ENCODE measurements around the gene FAM117A.
"Not testable (repeated sequence)": the region's sequence is repeated elsewhere in the genome, so short reads cannot be mapped to it uniquely, and the experiment has no call there.

Gene FAM117A

DNA sequence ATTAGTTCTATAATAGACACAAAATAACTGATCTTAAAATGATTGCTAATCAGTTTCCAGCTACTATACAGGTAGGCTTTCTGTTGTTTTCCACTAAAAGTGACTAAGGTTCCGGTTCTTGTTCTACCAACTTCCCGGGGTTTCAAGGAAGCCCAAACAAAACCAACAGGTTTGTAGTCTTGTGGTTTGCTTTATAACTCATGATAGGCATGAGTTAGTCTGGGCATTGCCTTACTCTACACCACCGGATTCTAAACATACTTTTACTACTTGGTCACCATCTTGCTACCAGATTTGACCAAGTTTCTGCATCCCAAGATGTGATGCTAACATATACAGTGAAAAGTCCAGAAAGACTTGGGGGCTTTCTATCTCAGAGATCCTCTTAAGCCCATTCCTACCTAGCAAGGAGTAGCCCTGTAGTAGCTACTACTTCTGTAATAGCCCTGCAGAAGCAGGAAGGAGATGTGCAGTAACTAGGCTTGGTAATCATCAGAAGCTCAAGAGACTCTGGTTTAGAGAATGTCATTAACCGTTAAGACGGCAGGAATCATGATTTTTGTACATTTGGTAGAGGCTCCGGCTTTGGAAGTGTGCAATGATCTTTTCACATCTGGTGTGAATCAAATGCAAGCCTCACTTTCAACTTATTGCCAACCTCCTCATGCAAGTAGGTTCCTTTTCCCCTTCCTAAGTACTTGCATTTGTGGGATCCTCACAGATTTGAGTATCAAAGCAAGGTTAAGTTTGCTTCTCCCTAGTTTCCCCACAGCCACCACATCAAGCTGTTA, 1.6 kb downstream of the FAM117A start:
- DNase-seq = no peak

DNA sequence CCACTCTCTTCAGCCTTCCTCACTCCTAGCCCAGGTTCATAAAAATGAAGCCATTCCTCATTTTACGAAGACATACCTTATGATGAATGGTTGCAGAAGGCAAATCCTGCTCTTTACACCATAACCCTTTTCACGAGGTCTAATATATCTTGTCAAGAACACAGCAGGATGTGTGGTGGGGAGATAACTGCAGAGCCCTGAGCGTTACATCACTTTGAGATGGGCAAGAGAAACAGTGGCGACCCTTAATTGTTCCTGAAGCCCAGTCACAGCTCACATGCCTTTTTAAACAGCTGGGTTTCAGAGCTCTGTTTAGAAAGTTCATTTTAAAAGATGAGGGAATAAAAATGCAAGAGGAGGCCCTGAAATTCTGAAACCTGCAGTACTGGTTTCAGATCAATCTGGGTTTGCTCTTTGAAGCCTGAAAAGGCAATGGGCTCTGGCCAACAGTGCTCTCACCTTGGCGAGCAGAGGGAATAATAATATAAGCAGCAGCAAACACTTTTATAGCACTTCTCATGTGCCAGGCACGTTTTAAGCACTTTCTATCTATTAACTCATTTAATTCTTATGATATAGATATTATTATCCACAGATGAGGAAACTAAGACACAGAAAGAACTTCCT, 2.9 kb downstream of the FAM117A start:
- no peak for DNase-seq

DNA sequence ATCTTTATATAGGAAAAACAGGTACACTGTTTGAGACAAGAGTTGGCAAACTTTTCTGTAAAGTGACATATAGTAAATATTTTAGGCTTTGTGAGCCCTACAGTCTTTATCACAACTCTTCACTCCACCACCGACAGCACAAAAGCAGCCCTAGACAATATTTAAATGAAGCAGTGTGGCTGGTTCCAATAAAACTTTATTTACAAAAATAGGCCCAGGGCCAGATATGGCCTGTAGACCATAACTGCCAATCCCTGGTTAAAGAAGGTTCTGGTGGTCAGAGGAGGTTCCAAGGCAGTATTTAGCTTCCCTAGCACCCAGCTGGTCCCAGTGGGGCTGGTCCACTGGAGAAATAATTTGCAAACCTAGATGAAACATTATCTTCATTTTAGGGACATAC, 3.6 kb downstream of the FAM117A start:
- no peak for DNase-seq

DNA sequence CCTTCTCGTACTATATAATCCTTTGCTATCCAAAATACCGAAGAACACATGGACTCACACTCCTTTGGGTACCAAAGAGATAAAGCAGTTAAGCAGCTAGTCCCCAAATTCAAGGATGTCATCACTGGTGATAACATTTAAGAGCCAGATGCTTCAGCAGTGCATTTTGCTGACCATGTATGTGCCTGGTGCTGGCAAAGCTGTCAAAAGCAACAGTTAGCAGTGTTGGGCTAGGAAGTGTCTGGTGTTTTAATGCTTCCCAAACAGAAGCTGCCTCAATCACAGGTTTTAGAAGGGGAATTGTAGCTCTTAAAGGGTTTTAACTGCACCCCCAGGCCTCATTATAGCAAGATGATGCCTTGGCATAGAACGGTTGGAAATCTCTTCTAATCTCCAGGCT, 4.7 kb downstream of the FAM117A start:
- no peak for DNase-seq

DNA sequence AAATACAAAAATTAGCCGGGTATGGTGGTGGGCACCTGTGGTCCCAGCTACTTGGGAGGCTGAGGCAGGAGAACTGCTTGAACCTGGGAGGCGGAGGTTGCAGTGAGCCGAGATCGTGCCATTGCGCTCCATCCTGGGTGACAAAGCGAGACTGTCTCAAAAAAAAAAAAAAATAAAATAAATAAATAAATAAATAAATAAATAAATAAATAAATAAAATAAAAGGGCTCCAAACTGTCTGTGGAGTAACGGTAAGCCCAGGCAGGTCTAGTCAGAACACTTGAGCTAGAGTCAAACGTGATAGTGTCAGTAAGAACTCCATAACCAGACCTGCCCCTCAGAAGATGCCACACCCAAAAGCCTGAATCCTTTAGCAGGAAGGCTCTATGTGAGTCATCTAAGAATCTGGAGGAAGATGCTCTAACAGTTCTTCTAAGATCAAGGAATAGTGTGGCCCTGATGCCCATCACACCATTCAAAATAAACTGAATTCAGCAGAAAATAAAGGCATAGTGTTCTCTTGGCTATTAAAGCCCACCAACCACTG, 5.4 kb downstream of the FAM117A start:
- DNase-seq = not testable (repeated sequence)

DNA sequence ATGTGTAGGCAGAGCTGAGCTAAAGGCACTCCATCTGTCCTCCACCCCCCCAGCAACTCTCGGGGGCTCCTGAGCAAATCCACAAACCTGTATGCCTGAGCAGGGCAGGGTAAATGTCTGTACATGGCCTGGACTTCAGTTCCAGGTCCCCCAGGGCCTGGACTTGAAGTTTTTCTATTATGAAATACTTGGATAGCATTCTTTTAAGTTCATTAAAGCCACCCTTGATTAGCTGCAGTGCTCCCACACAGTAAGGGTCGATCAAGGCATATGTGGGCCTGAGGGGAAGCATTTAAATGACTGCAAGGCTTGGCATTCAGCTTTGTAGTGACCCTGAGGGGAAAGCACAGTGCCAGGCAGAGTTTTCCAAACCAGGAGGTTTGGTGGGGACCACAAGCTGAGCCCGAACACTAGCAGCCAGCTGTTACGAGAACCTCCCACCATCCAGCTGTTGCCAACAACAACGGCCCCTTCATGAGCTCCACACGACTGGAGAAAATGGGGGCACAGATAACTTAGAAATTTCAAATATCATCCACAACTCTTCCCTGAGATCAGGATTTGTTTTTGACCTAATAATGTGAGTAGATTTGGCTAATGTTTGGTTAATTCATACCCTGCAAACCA, 6.7 kb downstream of the FAM117A start:
- DNase-seq = no peak

DNA sequence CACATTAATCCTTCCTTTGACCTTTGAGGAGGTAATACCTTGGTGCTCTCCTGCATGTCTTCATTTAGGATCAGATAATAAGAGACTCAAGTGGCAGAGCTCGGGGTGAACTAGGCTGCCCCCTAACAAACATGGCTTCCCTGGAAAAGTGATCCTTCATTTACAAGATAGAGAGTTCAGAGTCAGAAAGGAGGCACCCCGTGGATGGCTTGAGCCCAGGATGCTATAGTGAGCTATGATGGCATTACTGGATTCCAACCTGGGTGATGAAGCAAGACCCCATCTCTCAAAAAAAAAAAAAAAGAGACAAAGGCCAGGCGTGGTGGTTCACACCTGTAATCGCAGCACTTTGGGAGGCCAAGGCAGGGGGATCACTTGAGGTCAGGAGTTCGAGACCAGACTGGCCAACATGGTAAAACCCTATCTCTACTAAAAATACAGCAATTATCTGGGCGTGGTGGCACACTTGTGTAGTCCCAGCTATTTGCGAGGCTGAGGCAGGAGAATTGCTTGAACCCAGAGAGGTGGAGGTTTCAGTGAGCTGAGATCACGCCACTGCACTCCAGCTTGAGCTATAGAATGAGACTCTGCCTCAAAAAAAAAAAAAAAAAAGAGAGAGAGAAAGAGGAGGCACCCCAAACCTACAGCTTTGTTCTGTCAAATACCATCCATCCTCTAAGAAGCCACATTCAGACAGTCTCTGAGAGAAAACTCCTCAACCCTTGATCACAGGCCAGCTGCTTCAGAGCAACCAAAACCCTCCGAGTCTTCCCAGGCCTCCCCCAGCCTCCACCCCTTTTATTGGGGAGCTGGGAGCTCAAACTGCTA, 7.4 kb downstream of the FAM117A start:
- no peak for DNase-seq

DNA sequence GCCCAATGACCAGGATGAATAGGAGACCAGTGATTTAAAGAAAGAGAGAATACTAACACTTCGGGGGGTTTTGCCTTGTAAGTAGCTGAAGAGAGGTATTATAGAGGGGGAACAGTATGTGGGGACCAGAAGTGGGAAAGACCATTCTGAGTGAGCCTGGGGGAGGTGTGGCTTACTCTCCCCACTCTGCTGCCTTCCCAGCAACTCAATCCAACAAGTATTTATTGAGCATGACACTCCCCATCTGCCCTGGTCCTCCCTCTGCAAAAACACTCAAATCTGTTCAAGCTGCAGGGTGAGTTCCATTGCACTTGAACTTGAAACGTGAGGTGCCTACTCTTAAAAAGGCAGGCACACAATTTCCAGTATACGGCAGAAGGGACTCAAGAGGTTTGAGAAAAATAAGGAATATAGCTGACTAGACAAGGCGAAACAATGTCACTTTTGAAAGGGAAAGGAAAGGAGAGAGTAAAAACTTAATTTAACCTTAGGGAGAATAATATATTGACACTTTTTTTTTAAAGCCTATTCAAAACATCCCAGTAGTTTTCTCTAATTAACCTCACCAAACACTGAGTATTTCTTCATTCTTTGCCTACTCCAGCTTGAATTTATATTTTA, 8.2 kb downstream of the FAM117A start:
- DNase-seq = no peak

DNA sequence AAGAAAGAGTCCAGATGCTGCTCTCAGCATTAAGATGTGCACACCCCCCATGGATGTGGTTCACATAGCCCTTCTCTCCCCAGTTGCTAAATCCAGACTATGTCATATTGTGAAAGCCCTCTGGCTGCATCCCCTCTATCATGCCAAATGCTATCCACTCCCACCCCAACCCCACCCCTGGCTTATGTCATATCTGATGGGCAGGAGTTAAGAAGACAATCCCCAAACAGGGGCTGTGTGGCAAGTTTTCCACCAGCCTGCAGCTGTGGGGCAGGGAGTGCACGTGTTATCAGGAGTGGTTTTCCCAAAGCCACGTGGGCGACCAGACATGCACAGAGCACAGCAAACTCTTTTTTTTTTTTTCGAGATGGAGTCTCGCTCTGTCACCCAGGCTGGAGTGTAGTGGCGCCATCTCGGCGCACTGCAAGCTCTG, 10.0 kb downstream of the FAM117A start:
- DNase-seq = no peak

DNA sequence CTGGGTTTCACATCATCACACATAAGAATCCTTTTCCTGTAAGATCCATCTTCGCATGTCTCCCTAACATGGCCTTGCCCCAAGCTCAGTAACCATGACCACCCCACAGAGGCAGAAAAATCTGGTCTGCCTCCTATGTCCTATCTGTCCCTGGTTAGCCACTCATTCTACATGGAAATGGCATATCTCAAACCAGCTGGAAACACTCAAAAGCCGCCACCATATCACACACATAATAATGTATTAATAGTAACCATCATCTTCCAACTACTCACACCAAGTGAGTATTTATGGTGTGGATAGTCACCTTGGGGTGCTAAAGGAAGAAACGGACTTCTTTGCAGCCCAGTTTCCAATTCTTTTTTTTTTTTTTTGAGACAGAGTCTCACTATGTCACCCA, 11.4 kb downstream of the FAM117A start:
- no peak for DNase-seq

DNA sequence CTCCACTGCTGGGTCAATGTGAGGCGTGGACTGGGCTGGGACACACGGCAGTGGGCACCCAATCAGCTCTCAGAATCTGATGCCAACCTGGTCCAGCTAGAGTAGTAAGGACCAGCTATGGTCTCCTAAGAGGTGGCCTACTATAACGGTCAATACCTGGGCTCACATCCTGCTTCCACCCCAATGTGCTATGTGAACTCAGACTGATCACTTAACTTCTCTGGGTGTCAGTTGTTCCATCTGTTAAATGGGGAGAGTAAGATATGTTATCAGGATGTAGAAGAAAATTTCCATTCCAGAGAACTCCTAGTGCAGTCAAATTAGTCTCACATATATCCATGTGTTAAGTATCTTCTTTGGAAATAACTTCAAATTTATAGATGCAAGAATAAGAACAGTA, 14.2 kb downstream of the FAM117A start:
- no peak for DNase-seq

DNA sequence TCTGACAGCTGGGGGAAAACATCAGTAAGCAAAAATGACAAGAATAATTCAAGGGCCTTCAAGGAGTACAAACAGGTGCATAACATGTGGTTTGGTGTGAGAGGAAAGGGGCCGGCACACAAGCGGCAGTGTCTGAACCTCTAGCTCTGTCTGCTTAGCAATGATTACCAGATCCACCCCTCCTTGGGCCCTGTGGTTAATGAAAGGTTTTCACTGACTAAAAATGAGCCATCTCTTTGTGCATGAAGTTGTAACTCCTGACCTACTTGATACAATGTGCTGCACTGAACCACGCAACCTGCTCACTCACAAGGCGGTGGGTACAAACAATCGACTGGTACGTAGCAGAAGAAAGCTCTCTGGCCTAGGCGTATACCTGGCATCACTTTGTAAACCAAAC, 15.1 kb downstream of the FAM117A start:
- DNase-seq = peak; percentile 70

DNA sequence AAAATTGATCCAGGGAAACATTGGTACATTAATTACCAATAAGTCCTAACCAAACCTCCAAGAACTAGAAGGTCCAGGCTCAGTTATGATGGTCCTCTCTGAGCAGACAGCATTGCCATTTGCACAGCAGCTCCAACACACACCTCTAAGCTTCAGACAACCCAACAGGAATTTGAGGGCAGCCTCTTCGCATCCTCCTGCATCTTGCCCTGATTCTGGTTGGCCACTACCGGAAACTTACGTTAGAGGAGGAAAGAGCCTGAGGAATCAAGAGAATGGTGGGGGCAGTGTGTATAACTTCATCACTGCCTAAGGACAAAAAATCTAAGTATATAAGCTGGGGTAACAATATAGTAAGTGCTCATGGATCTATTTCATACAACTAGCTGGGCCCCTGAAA, 15.7 kb downstream of the FAM117A start:
- no peak for DNase-seq

DNA sequence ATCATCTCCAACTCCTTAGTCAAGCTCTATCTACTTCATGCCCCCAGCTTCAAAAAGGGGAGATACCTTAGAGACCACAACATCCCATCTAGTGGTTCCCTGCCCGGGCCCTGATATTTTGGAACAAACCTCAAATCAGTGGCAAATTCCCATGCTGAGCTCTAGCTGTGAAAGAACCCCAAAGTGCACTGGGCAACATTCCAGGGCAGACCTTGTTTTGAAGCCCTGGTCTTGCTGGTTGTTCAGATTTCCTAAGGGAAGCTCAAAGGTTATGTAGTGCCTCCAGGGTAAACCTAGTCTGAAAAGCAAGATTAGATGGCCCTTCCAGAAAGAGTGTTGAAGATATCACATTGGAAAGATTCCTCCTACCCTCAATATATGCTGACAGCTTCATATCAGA, 16.3 kb downstream of the FAM117A start:
- DNase-seq = no peak

DNA sequence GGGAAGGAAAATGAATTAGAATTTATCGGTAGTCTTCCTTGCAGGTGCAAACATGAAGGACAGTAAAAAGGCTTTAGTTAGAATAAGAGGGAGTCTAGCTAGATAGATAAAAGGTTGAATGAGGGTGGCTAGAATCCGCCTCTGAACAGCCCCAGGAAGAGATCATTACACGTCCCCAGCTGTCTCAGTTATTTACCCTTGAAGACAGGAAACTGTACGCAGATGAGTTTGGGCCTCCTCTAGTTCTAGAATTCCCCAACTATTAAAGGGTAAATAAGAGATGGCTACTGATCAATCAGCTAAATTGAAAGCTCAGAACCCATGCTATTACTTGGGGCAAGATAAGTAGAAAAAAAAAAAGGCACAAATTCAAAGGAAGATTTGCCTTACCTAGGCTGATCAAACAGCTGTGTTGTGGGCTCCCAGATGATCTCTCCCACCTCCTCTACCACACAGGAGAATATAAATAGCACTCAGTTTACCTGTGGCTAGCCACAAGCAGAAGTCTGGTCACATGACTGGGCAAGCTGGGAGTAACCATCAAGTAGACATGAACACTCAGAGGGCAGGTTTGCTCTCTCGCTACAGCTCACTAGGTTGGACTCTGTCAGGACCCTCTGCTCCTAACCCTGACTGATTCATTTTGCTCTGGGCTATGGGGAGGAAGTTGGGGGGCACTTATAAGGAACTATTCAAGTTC, 17.0 kb downstream of the FAM117A start:
- DNase-seq = no peak

DNA sequence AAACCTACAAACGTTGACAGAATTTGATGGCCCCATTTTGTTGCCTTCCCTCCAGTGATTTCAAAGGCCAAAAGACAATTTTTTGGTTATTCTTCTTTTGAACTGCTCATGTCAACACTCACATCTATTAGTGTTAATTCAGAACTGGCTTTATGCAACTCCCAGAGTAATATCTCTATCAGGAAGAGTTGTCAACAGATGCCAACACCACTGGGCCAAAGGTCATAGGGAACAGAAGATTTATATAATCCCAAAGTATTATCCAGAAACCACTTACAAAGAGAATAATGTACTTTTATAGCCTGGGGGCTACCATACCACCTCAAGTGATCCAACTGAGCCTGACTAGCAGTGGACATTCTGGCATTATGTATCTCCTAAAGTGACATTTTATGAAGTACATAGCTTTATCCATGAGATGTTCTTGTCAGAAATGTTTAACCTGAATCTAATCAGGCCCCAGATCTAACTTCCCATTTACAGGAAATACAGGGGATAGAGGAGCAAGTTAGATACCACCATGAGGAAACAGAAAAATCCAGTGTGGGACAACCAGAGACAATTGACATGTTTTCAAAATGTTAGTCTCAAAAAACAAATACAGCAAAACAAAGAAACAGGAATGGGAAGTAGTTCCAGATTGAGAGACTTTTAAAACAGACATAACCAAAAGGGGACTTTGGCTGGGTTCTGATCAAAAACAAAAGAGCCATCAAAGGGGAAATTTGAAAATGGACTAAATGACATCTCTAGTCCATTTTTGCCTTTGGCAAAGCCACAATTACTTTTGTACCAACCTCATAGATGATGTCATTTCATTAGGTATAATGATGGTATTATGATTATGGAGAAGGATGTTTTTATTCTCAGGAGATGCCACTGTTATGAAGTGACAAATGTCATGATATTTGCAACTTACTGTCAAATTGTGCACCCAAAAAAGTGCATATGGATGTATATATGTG, 18.5 kb downstream of the FAM117A start:
- DNase-seq = no peak

DNA sequence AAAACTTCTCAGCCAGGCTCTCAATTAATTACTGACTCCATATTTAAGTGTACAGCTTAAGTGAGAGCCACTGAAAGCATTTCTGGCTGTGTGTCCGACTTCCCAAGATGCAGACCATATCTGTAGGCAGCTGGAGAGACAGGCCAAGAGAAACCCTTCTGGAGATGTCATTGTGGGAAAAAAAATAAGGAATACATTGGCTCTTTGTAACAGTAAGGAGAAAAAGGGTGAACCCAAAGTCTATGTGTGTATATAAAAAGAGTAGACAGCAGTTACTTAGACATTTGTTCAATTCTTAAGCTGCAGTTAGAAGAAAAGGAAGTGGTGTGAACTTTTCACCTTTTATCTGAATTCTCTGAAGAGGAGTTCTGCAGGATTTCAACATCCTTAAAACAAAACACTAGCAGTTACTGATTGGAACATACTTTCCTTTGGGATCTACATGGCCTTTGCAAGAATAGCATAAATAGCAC, 21.7 kb downstream of the FAM117A start:
- DNase-seq = no peak

DNA sequence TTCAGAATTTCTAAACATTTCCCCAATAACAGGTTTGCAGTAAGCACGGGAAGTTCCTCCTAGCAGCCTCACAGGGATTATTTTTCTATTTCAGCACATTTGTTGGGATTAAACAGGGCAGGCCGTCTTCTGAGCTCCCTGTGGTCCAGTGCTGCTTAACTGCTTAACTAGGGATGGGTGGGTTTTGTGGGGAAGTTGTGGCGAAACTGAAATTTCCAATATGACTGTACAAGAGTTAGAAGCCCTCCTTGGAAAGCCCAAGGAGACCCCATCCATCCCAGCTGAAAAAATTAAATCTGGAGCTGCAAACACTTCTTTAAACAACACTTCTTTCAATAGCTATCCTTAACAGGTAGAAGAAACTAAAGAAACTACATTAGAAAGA, 22.2 kb downstream of the FAM117A start:
- DNase-seq = no peak

DNA sequence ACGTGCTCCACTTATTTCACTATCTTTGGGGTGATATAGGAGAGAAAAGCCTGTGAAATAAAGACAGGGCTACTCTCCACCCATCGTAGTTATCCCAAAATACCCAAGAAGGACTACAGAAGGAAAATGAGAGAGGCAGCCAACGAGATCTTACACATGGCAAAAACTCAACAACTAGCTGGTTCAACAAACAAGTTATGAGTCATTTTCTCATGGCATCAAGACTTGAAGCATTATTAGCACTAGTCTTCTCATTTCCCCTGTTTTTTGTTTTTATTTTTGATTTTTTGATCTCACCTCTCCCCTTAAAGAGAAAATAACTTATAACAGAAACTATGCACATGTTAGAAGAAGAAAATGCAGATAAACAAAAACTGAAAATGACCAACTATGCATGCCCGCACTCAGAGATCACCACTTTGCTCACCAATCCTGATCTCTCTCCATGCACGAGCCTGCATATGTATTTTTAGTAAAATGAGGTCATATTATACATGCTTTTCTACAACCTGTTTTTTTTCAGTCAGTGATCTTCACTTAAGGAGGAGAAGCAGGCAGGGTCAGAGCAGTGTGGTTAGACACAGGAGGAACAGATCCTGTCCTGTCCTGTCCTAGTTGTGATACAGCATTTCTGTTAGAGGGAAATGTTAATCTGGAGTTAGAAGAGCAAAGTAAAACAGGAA, 22.8 kb downstream of the FAM117A start:
- DNase-seq = no peak
